Activated naive CD4-positive, alpha-beta T cell treated with anti-CD3 and anti-CD28 coated beads, Interleukin-2, amount 50 U/mL, for 24 hours (primary cell): Measurements from ENCODE around the gene PRMT7.
"Not testable (repeated sequence)": the region's sequence is repeated elsewhere in the genome, so short reads cannot be mapped to it uniquely, and the experiment has no call there.

Source experiments
- H3K27ac Mint-ChIP-seq: one replicate; pipeline ENCODE4 v1.8.0; 2021; ENCODE audit warnings: mild to moderate bottlenecking, mixed read lengths
- H3K27me3 Mint-ChIP-seq: one replicate; pipeline ENCODE4 v1.8.0; 2021; ENCODE audit warnings: mixed read lengths
- H3K36me3 Mint-ChIP-seq: one replicate; pipeline ENCODE4 v1.8.0; 2021; ENCODE audit warnings: mixed read lengths
- H3K4me1 Mint-ChIP-seq: one replicate; pipeline ENCODE4 v1.8.0; 2021; ENCODE audit warnings: mixed read lengths
- H3K4me3 Mint-ChIP-seq: one replicate; pipeline ENCODE4 v1.8.0; 2021; ENCODE audit warnings: mild to moderate bottlenecking, mixed read lengths
- H3K9me3 Mint-ChIP-seq: one replicate; pipeline ENCODE4 v1.8.0; 2021; ENCODE audit warnings: mixed read lengths

PRMT7 gene

DNA sequence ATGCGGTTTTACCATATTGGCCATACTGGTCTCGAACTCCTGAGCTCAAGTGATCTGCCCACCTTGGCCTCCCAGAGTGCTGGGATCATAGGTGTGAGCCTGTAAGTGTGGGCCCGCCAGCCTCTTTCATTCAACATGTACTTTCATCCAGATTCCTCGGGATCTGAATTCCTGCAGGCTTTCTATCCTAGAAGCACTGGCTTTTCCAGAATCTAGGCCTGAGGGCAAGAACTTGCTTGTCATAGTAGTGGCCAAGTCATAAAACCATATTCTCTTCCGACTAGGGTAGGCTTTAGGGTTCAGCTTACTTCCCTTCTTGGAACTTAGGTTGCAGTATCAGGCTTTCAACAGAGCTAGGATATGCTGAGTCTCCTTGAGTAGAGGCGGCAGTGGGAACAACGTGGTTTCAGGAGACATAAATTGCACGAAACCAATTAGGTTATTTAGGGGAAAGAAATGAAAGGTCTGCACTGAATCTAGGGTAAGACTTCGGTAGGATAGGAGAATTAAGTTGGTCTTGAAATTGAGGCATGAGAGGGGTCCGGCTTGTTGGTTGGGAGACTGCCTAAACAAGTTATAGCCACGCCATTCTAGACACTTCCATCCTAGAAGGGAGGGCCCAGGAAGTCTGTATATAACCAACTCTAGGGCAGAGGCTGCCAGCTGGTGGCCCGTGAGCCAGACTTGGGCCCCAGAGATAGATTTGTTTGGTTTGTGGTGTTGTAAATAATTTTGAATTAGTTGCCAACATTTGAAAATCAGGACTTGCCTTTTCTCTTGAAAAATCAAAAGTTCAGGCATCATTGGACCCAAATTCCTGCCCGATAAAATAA, 30.9 kb upstream of the PRMT7 start:
- H3K4me3 Mint-ChIP-seq = peak overlapping the region; percentile 40
- H3K9me3 Mint-ChIP-seq = no peaks in the 10 kb centered on the region
- peaks cover 71% of the 10 kb centered on the region for H3K4me1 Mint-ChIP-seq
- H3K27ac Mint-ChIP-seq = peak overlapping the region; percentile 88
- H3K27me3 Mint-ChIP-seq = no peaks in the 10 kb centered on the region
- H3K36me3 Mint-ChIP-seq = peaks cover 32% of the 10 kb centered on the region

DNA sequence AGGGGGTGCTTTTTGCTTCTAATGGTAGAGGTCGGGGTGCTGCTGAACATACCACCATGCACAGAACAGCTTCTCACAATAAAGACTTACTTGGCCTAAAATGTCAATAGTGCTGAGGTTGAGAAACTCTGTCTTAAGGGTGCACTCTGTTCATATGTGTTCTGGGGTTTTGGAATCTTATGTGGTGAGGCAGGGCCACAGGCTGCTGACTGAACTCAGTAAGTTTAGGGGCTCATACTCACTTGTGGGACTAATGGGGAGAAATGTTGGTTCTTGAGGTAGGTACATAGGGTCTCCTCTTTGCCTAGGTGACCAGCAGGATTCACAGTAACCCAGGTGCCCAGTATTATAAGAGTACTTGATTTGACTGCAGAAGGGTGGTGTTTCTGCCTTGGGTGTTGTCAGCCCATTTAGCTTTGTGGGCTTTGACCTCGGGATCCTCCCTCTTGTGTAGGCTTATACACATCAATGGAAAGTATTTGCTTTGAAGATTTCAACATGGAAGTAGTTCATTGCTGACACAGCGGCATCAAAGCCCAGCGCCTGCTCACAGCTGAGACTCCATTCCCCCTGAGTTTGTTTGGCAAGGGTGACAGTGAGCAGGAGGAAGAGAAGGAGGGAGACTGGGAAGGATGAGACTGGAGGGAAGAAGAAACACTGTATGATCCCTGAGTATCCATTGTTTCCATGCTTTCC, 29.3 kb upstream of the PRMT7 start:
- Mint-ChIP-seq H3K9me3 (no peaks in the 10 kb centered on the region), H3K27me3 (no peaks in the 10 kb centered on the region), H3K4me3 (peak overlapping the region; percentile 64), H3K27ac (peak overlapping the region; percentile 88), H3K4me1 (peaks cover 71% of the 10 kb centered on the region), H3K36me3 (peaks cover 32% of the 10 kb centered on the region)

DNA sequence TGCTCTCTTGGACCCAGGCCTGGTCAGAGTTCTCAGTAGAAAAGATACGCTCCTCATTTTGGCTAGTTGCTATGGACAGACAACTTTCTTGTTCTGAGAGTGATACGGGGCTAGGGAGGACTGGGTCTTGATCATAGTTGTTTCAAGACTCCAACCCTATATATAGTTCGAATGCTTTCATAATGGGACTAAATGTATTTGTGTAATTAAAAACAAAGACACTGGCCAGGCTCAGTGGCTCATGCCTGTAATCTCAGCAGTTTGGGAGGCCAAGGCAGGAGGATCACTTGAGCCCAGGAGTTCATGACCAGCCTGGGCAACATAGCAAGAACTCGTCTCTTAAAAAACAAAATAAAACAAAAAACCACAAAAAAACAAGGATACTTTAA, 28.8 kb upstream of the PRMT7 start:
- H3K27ac Mint-ChIP-seq = peak overlapping the region; percentile 88
- peaks cover 75% of the 10 kb centered on the region for H3K4me1 Mint-ChIP-seq
- peak overlapping the region; percentile 64 for H3K4me3 Mint-ChIP-seq
- no peaks in the 10 kb centered on the region for H3K27me3 Mint-ChIP-seq
- no peaks in the 10 kb centered on the region for H3K9me3 Mint-ChIP-seq
- H3K36me3 Mint-ChIP-seq = peaks cover 34% of the 10 kb centered on the region

DNA sequence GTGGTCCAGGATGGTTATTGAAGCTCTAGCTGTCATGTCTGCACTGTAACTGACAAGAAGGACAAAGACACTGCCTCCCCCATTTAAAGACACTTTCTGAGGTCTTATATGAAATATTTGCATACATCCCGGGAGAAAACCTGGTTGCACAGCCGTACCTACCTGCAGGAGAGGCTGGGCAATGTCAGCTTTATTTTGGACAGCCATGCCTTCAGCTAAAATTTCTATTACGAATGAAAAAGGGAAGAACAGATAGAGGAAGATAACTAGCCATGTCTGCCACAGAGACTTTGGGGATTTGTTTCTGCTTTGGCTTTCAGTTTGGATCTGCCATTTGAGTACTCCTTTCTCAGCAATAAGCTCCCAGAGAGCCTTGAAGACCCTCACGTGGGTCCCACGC, 27.5 kb upstream of the PRMT7 start:
- Mint-ChIP-seq H3K36me3 (peaks cover 40% of the 10 kb centered on the region), H3K27ac (peak overlapping the region; percentile 81), H3K4me3 (peak overlapping the region; percentile 69), H3K4me1 (peaks cover 88% of the 10 kb centered on the region), H3K27me3 (no peaks in the 10 kb centered on the region), H3K9me3 (no peaks in the 10 kb centered on the region)

DNA sequence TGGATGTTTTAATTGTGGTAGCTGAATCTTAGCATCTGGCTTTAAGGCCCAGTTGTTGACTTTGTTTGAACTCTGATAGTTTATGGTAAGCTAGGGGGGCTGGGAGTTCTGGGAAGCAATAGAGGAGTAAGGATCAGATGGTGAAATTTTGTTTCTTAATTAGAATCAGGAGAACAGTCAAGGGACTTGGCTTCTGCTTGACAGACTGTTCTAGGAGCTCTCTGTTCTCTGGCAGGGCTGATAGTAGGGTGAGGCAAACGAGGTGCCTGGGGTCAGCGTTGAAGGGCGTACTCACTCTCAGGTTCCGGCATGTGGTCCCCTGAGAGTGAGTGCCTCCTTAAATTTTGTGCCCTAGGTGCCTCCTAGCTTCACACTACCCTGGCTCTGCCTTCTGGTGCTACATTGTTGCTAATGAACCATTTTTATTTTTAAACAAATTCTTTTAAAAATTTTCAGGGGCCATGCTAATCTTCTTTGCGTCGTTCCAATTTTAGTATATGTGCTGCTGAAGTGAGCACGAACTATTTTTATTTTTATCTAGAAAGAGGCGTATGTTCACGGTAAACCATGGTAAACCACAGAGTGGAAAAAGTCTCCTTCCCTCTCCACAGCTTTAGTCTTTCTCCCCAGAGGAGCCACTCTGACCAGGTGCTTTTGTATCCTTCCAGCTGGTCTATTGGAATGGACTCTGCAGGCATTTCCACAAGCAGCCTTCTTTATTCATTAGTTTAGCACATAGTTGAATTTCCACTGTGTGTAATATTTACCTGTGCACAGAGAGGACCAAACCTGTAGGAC, 26.8 kb upstream of the PRMT7 start:
- Mint-ChIP-seq H3K36me3 (peaks cover 40% of the 10 kb centered on the region), H3K9me3 (no peaks in the 10 kb centered on the region), H3K4me1 (peaks cover 89% of the 10 kb centered on the region), H3K4me3 (peak overlapping the region; percentile 69), H3K27me3 (no peaks in the 10 kb centered on the region), H3K27ac (peak overlapping the region; percentile 81)

DNA sequence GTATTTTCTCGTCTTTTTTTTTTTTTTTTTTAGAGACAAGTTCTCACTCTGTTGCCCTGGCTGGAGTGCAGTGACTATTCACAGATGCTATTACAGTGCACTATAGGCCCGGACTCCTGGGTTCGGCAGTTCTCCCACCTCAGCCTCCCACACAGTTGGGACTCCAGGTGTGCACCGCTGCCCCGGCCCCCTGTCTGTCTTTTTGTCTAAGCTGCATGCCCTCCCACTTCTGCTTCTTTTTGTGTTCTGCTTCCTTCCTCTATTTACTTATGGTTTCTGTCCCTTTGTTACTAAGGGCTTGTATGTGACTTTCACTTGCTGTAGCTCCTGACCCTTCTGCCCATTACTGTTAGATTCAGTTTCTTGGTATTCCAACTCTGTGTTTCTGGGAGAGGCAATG, 26.0 kb upstream of the PRMT7 start:
- no peaks in the 10 kb centered on the region for H3K9me3 Mint-ChIP-seq
- H3K27me3 Mint-ChIP-seq = no peaks in the 10 kb centered on the region
- H3K4me3 Mint-ChIP-seq = peak overlapping the region; percentile 69
- peaks cover 89% of the 10 kb centered on the region for H3K4me1 Mint-ChIP-seq
- peak overlapping the region; percentile 81 for H3K27ac Mint-ChIP-seq
- peaks cover 40% of the 10 kb centered on the region for H3K36me3 Mint-ChIP-seq

DNA sequence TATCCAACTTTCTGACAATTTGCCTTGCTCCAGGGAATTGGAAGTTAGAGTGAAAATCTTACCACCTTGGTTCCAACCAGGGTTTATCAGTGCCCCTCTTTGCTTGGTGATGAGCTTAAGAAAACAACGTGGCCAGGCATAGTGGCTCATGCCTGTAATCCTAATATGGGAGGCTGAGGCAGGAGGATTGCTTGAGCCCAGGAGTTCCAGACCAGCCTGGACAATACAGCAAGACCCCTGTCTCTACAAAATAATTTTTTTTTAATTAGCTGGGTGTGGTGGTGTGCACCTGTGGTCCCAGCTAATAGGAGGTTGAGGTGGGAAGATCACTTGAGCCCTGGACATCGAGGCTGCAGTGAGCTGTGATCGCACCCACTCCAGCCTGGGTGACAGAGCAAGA, 25.1 kb upstream of the PRMT7 start:
- Mint-ChIP-seq H3K27me3 (no peaks in the 10 kb centered on the region), H3K36me3 (peaks cover 39% of the 10 kb centered on the region), H3K27ac (peak overlapping the region; percentile 57), H3K4me1 (peaks cover 93% of the 10 kb centered on the region), H3K9me3 (no peaks in the 10 kb centered on the region), H3K4me3 (peak overlapping the region; percentile 69)

DNA sequence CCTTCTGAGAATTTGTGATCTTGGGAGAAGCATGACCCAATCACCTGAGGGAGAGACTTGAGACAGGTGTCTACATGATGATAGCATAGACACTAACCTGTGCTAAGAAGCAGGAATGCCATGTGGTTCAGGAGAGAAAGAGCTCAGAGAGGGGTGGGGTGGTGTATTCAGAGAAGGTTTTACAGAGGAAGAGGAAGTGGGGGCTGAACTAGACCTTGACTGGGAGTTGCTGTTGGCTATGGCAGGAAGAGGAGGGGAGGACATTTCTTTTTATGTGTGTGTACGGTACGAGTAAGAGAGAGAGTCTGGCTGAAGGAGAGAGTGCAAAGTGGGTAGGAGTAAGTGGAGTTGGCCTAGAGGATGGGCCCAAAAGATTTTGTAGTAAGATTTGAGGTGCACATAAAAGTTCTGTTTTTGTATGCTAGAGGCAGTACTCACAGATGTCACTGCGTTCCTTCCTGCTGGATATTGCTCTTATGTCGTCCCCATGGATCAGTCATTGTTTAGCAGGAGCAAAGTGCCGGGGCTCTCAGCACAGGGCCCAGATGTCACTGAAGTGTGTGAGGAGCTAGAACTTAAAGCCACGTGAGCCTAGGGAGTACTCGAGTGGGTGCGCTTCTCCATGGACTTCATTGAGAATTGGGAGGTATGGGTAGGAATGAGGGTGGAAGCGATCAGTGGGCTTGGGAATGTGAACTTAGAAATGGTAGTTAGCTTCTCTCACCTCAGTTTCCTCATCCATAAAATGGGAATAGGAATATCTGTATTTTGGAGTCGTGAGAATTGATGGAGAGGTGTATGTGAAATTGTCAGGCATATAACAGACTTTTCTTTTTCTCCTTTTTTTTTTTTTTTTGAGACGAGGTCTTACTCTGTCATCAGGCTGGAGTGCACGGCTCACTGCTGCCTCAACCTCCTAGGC, 24.4 kb upstream of the PRMT7 start:
- no peaks in the 10 kb centered on the region for H3K9me3 Mint-ChIP-seq
- H3K4me3 Mint-ChIP-seq = peak overlapping the region; percentile 69
- peaks cover 93% of the 10 kb centered on the region for H3K4me1 Mint-ChIP-seq
- H3K27ac Mint-ChIP-seq = peak overlapping the region; percentile 68
- peaks cover 37% of the 10 kb centered on the region for H3K36me3 Mint-ChIP-seq
- H3K27me3 Mint-ChIP-seq = no peaks in the 10 kb centered on the region

DNA sequence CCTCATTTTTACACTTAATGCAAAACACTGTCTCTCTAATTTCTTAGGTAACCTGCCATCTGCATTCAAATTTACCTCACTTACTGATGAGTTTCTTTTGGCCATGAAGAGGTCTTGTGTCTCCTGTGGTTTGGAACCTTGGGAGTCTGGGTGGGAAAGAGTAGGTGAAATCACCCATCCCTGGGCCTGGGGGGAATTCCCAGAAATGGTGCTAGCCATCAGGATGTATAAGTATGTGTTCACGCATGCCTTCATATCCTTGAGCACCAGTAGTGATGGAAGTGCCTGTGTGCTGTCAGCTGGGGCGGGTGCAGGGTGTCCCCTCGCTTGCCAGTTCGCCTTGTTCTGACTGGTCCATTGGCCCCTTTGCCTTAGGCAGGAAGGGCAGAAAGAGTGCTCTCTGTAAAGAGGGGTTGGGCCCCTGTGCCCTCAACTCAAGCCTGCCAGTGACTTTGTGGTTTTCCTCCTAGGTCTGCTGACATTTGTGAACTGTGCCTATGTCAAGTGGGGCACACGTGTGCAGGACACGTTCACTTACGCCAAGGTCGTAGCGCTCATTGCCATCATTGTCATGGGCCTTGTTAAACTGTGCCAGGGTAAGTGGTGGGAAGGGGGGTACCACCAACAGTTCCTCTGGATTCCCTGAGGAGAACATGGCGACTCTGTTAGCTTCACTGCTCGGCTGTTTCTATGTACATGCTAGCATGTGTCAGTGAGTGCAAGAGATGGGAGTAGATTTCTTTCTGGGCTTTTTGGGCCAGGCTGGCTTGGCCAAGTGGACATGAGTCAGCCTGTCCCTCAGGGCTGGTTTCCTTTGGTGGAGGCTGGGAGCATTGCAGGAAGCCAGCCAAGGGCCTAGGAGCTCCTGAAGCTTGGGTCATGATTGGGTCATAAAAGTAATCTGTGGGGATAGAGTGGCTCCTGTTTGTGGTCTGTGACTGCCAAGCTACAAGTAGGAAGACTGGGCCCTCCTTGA, 23.3 kb upstream of the PRMT7 start:
- Mint-ChIP-seq H3K4me3 (peak overlapping the region; percentile 69), H3K27ac (peak overlapping the region; percentile 92), H3K9me3 (no peaks in the 10 kb centered on the region), H3K36me3 (peaks cover 34% of the 10 kb centered on the region), H3K27me3 (no peaks in the 10 kb centered on the region), H3K4me1 (peaks cover 93% of the 10 kb centered on the region)

DNA sequence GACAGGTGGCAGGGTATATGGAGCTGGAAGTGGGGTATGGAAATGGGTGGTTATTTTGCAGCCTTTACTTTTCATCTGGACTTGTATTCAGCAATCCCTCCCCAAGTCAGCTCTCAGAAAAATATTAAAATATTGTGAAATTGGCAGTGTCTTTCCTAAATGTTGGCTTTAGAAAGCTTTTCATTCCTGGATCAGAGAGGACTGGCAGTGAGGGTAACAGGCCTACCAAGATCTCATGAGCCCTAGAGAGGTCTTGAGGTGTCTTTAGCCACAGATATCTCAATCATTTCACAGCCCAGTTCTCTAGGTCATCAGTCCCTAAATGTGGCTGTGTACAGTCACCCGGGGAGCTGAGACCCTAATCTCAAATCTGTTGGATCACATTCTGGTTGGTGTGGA, 22.6 kb upstream of the PRMT7 start:
- Mint-ChIP-seq H3K27ac (peak overlapping the region; percentile 92), H3K4me3 (peak overlapping the region; percentile 69), H3K27me3 (no peaks in the 10 kb centered on the region), H3K4me1 (peaks cover 92% of the 10 kb centered on the region), H3K9me3 (no peaks in the 10 kb centered on the region), H3K36me3 (peaks cover 36% of the 10 kb centered on the region)

DNA sequence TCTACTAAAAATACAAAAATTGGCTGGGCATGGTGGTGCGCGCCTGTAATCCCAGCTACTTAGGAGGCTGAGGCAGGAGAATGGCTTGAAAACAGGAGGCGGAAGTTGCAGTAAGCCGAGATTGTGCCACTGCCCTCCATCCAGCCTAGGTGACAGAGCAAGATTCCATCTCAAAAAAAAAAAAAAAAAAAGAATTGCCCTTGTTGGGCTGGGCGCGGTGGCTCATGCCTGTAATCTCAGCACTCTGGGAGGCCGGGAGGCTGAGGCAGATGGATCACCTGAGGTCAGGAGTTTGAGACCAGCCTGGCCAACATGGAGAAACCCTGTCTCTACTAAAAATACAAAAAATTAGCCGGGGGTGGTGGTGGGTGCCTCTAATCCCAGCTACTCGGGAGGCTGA, 22.0 kb upstream of the PRMT7 start:
- not testable (repeated sequence) for H3K4me3 Mint-ChIP-seq, H3K27me3 Mint-ChIP-seq, H3K9me3 Mint-ChIP-seq
- peaks cover 92% of the 10 kb centered on the region for H3K4me1 Mint-ChIP-seq
- peak overlapping the region; percentile 18 for H3K27ac Mint-ChIP-seq
- peaks cover 35% of the 10 kb centered on the region for H3K36me3 Mint-ChIP-seq

DNA sequence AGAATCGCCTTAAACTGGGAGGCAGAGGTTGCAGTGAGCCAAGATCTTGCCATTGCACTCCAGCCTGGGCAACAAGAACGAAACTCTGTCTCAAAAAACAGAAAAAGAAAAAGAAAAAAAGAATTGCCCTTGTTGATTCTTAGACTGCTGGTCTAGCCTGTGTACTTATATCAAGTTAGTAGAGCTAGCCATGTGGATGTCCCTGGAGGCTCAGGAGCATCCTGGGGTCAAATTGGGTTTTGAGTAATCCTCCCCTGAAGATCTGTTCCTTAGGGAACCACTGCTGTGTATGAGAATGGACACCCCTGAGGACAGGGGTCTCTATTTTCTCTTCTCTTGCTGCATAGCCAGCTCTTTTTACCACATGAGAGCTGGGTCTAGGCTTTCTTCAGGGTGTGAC, 21.6 kb upstream of the PRMT7 start:
- peaks cover 92% of the 10 kb centered on the region for H3K4me1 Mint-ChIP-seq
- no peaks in the 10 kb centered on the region for H3K9me3 Mint-ChIP-seq
- H3K4me3 Mint-ChIP-seq = peak overlapping the region; percentile 72
- peak overlapping the region; percentile 97 for H3K27ac Mint-ChIP-seq
- peaks cover 34% of the 10 kb centered on the region for H3K36me3 Mint-ChIP-seq
- no peaks in the 10 kb centered on the region for H3K27me3 Mint-ChIP-seq

DNA sequence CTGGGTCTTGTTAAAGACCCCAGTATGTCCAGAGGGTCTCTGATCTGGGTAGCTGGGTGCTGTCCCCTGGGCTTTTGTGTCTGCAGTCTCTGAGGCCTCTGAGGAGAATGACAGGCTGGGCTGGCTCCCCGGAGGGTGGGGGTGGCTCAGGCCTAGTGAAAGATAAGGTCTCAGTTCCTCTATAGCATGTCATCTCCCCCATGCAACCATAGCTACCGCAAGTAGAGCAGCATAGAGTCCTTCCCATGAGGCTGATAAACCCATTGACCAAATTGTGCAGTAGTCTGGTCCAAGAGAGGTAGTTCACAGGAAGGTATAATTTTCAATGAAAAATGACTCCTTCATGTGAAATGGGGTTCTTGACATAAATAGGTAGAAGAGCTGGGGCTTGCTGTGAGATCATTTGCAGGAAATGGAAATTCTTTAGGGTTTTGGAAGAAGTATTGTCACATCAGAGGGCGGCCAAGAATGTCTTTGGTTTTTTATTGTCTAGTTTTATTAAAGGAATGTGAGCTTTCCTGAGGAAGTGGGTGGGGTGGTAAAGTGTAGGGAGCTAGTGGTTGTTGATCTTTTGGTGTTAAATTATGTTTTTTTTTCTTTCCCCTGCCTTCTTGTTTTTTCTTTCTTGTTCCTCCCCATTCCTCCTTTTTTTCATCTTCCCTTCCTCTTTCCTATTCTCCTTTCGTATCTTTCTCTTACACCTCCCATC, 21.0 kb upstream of the PRMT7 start:
- Mint-ChIP-seq H3K4me1 (peaks cover 89% of the 10 kb centered on the region), H3K27ac (peak overlapping the region; percentile 97), H3K27me3 (no peaks in the 10 kb centered on the region), H3K9me3 (no peaks in the 10 kb centered on the region), H3K4me3 (peak overlapping the region; percentile 72), H3K36me3 (peaks cover 32% of the 10 kb centered on the region)
